ENCODE data around the gene CLCN7. TPM values are rescaled to one million over a fixed set of nuclear protein-coding genes. Genes with fewer than 3 reads are reported as not detected.

The CLCN7 gene
- total RNA-seq, 3 donors from 2014 or later (not counting 1 experiment from before 2014, with no cell fraction given) = 117 to 125 (median 118) TPM

GRCh38 chr16:1401758-1402154 is 73.1 kb downstream of the CLCN7 start:
- no peaks in the 10 kb centered on the region for H3K9me3 Mint-ChIP-seq
- no peak overlapping the region for H3K27ac Mint-ChIP-seq
- H3K4me1 Mint-ChIP-seq = peaks cover 0 to 6% of the 10 kb centered on the region in 2 donors
- no peaks in the 10 kb centered on the region for H3K27me3 Mint-ChIP-seq (ENCODE audit: low read depth in 2 of 2)
- Histone ChIP-seq H3K4me3 (ENCODE audit: low read length) (no peak overlapping the region), H3K4me1 (ENCODE audit: control insufficient read depth, insufficient read depth, low read length) (no peaks in the 10 kb centered on the region), H3K9me3 (ENCODE audit: control insufficient read depth, insufficient read depth, low read length) (no peaks in the 10 kb centered on the region), H3K27ac (ENCODE audit: low read length) (no peak overlapping the region), H3K36me3 (ENCODE audit: control insufficient read depth, insufficient read depth, low read length) (peaks cover 60% of the 10 kb centered on the region), H3K27me3 (ENCODE audit: control insufficient read depth, insufficient read depth, low read length) (no peaks in the 10 kb centered on the region)
- DNase-seq (no peak), ATAC-seq (no peak)
- TF ChIP-seq, protein P1, sequence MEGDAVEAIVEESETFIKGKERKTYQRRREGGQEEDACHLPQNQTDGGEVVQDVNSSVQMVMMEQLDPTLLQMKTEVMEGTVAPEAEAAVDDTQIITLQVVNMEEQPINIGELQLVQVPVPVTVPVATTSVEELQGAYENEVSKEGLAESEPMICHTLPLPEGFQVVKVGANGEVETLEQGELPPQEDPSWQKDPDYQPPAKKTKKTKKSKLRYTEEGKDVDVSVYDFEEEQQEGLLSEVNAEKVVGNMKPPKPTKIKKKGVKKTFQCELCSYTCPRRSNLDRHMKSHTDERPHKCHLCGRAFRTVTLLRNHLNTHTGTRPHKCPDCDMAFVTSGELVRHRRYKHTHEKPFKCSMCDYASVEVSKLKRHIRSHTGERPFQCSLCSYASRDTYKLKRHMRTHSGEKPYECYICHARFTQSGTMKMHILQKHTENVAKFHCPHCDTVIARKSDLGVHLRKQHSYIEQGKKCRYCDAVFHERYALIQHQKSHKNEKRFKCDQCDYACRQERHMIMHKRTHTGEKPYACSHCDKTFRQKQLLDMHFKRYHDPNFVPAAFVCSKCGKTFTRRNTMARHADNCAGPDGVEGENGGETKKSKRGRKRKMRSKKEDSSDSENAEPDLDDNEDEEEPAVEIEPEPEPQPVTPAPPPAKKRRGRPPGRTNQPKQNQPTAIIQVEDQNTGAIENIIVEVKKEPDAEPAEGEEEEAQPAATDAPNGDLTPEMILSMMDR (IDR thresholded peaks at IDR 0.05) = no peak
- no peak overlapping the region for H3K4me3 Mint-ChIP-seq
- no peaks in the 10 kb centered on the region for H3K36me3 Mint-ChIP-seq
- intact Hi-C loops (cut with micrococcal nuclease) = no loop called here
- 98% methylated on average over 13 of the region's 13 CpGs for WGBS (ENCODE audit: insufficient coverage)

- Histone ChIP-seq H3K27me3 (ENCODE audit: control insufficient read depth, insufficient read depth, low read length) (no peaks in the 10 kb centered on the region), H3K4me1 (ENCODE audit: control insufficient read depth, insufficient read depth, low read length) (no peaks in the 10 kb centered on the region), H3K27ac (ENCODE audit: low read length) (no peak overlapping the region), H3K36me3 (ENCODE audit: control insufficient read depth, insufficient read depth, low read length) (peaks cover 58% of the 10 kb centered on the region), H3K9me3 (ENCODE audit: control insufficient read depth, insufficient read depth, low read length) (no peaks in the 10 kb centered on the region), H3K4me3 (ENCODE audit: low read length) (no peak overlapping the region)
- no peak for ATAC-seq
- Mint-ChIP-seq H3K27ac (no peak overlapping the region), H3K9me3 (no peaks in the 10 kb centered on the region), H3K36me3 (no peaks in the 10 kb centered on the region), H3K27me3 (ENCODE audit: low read depth in 2 of 2) (no peaks in the 10 kb centered on the region), H3K4me3 (no peak overlapping the region), H3K4me1 (peaks cover 0 to 6% of the 10 kb centered on the region in 2 donors)
- no peak for DNase-seq
- TF ChIP-seq, protein P1 (IDR thresholded peaks at IDR 0.05) = no peak
- intact Hi-C loops (cut with micrococcal nuclease) = no loop called here
- WGBS (ENCODE audit: insufficient coverage) = 95% methylated on average over 29 of the region's 29 CpGs
These were observed 73.6 kb downstream of the CLCN7 start for GRCh38 chr16:1401061-1401757.

DNA sequence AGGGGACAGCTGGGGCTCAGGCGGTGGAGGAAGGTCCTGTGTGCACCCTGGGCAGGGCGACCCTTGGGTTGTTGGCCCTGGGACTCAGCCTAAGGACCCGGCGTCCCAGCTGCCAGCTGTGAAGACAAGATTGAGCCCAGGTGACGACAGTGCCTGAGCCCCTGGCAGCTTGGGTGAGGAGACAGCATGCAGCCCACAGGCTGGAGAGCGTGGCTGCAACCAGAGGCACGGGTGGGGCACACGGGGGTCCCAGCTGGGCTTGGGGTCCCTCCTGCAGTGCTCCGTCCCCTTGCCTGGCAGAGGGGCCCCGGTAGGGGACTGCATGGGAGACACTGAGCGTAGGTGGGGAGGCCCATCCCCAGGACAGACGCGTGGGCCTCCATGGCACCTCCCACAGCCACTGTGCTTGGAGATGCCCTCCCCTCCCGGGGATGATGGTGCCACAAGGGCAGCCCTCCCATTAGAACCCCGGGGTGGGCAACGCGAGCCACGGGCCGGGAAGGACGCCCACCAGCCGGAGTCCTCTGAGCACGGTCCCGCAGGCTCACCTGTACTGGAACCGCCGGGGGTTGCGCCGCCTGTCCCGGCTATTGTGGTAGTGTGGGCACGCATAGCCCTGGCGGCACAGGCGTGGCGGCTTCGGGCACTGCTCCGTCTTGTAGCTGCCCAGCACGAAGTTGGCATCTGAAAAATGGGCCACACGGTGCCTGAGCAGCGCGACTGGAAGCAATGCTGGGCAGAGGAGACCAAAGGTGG is 75.8 kb downstream of the CLCN7 start:
- TF ChIP-seq, protein P1 (IDR thresholded peaks at IDR 0.05) = no peak
- no peak for DNase-seq
- peaks cover 59% of the 10 kb centered on the region for H3K36me3 ChIP-seq (ENCODE audit: control insufficient read depth, insufficient read depth, low read length)
- Mint-ChIP-seq H3K27ac (no peak overlapping the region), H3K4me3 (no peak overlapping the region), H3K36me3 (no peaks in the 10 kb centered on the region), H3K4me1 (peaks cover 0 to under 1% of the 10 kb centered on the region in 2 donors), H3K9me3 (no peaks in the 10 kb centered on the region), H3K27me3 (ENCODE audit: low read depth in 2 of 2) (no peaks in the 10 kb centered on the region)
- WGBS (ENCODE audit: insufficient coverage) = 97% methylated on average over 38 of the region's 38 CpGs
- no peak overlapping the region for H3K27ac ChIP-seq (ENCODE audit: low read length)
- ATAC-seq = no peak
- no peaks in the 10 kb centered on the region for H3K9me3 ChIP-seq (ENCODE audit: control insufficient read depth, insufficient read depth, low read length)
- H3K4me1 ChIP-seq (ENCODE audit: control insufficient read depth, insufficient read depth, low read length) = no peaks in the 10 kb centered on the region
- intact Hi-C loops (cut with micrococcal nuclease) = no loop called here
- no peaks in the 10 kb centered on the region for H3K27me3 ChIP-seq (ENCODE audit: control insufficient read depth, insufficient read depth, low read length)
- no peak overlapping the region for H3K4me3 ChIP-seq (ENCODE audit: low read length)
